ENCODE measurements around the gene ALDH3B1.

Gene ALDH3B1

DNA sequence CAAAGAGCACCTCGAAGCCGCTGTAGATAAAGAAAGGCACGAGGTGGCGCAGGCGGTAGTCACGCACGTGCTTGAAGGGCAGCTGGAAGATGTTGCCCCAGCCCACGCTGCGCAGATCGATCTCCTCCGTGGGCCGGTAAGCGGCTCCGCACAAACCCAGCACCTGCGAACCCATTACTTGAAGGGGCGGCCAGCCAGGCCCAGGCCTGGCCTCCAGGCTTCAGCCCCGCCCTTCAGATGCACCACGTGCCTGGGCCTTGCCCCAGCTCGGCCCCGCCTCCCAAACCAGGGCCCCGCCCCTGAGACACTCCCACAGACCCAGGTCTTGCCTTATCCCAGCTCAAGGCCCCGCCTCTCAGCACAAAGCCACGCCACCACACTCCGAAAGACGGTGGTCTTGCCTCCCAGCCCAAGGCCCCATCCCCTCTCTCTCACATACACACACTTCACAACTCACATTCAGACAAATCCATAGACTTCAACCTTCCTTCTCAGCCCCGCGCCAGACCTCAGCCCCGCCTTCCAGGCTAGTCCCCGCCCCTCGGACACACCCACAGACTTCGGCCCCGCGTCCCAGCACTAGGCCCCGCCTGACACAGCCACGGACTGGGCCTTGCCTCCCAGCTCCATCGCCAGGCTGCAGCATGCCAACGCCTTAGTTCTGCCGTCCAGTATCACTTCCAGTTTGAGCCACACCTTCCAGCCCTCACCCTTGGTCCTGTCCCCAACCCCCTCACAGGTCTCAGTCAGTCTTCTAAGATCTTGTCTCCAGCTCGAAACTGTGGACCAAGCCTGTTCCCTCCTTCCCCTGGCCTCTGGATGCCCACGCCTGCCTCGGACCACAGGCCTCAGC is 13.3 kb upstream of the ALDH3B1 start:
- peak in 1 of 2 donors; percentile 9 for DNase-seq (ENCODE audit: low read depth in 2 of 2)

DNA sequence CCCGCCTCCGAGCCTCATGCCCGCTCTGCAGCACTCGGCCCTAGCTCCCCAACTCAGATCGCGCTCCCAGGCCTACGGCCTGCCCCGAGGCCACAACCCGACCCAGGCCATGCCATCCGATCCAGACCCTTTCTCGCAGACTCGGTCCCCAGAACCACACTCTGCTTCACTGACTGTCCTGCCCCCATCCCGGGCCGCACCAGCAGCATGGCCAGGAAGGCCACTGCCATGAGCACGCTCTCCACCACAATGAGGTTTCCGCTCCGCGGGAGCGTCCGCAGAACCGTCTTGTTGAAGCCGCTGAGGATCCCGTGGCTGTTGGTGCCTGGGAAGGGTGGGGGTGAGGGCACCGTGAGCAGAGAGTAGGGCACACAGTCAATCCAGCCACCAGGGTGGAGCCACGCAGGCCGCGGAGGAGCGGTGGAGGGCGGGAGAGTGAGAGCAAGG is 12.6 kb upstream of the ALDH3B1 start:
- no peak for DNase-seq (ENCODE audit: low read depth in 2 of 2)

DNA sequence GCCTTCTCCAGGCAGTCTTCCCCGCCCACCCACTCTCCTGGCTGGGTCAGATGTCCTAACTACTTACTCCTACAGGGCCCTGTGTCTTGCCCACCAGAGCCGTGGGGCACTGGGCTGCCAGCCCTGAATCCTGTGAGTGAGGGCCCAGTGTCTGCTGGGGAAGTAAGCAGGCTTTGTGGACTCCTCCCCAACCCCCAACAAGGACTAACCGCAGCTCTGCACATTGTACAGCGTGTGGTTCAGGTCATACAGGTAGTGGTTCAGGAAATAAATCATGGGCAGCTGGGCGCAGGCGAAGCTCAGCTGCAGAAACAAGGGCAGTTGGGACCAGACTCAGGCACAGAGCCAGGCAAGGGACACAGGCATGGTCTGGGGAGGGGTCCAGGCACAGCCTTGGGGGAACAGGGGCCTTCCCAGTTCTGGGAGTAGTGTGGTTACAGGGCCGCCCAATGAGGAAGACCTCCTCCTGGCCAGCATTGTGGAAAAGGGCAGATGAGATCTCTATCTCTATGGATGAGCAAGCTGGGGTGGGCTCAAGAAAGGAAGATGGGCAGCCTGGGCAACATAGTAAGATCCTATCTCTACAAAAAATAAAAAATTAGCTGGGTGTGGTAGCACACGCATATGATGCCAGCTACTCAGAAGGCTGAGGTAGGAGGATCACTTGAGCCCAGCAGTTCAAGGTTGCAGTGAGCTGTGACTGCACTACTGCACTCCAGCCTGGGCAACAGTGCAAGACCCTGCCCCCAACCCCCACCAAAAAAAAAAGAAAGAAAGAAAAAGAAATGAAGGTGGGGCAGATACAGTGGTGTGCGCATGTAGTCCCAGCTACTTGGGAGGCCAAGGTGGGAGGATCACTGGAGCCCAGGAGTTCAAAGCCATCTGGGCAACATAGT is 11.7 kb upstream of the ALDH3B1 start:
- DNase-seq (ENCODE audit: low read depth in 2 of 2), result no peak

DNA sequence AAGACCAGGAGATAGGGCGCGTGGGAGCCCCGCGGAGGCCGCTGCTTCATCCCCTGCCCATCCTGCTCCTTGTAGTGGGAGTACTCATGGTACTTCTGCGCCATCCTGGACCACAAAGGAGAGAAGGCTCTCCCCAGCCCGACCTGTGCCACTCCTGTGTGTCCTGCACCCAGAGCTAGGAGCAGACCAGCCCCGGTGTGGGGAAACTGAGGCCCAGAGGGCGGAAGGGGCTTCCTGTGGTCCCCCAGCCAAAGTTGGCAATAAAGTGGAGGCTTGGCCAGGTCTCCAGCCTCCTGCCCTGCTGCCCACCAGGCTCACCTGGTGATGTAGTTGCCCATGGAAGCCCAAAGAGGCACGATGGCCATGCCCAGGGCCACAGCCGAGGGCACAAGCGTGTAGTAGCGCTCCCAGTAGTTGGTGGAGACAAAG is 10.9 kb upstream of the ALDH3B1 start:
- no peak for DNase-seq (ENCODE audit: low read depth in 2 of 2)

DNA sequence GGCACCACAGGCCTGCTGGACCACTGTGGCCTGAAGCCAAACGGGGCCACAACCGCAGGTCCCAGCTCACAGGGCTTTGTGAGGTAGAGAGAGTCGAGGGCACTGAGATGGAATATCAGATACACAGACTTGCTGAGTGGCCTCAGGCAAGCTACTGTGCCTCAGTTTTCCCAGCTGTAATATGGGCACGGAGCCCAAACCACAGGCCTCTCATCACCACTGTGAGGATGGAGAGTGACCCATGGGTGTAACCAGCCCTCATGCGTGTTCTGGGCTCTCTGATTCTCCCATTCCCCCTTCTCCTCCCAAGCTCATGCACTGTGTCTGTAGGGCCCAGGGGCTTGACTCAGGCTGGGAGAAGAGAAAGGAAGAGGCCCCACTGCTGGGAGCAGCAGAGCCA is 10.4 kb upstream of the ALDH3B1 start:
- DNase-seq (ENCODE audit: low read depth in 2 of 2), result no peak

DNA sequence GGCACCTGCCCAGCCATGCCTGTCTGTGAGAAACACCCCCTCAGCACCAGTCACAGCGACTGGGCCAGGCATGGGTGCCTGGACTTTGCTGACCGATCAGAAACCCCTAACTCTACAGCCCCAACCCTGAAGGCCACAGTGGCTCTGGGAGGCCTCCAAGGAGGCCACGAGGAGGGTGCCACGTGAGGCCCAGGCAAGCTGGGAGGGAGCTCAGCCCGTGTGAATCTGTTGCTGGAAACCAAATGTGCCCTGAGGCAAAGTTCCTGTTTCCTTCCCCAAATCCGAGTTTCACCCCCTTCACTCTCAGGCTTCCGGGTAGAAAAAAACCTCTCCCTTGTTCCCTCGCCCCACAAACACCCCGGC is 7.6 kb upstream of the ALDH3B1 start:
- no peak for DNase-seq (ENCODE audit: low read depth in 2 of 2)

DNA sequence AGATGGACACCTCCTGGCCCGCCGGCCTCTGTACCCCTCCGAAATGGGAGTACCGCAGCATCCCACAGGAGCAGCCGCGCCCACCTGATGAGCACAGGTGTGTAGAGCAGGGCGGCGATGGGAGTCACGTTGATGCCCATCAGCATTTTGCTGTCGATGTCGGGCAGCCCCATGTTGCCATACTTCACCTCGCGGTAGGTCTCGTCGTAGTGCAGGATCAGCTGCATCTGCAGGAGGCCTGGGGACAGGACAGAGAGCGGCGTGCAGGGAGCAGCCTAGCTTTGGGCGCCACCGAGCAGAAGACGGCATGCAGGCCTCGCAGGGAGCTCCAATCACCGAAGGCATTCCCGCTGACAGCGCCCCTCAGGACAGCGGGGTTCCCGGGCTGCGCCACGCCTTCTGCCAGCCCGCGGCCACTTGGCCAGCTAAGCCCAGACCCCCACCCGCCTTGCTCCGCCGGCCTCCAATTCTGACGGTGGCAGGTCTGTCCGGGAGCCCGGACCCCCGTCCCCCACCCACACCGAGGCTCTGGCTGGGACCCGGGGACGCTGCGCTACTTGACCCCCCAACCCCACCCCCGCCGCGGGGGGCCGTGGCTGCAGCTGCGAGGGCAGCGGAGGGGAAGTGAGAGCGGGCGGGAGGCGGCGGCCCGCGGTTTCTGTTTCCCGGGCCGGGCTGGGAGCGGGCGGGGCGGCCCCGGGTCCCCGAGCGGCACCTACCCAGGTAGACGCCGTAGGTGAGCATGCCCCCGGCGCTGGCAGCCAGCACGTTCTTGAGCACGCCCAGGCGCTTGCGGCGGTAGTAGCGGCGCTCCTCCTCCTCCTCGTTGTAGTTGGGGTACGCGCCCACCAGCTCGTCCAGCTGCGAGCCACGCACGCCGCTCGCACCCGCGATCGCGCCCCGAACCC is 6.9 kb upstream of the ALDH3B1 start:
- peak; percentile 11 to 16 for DNase-seq (ENCODE audit: low read depth in 2 of 2)

DNA sequence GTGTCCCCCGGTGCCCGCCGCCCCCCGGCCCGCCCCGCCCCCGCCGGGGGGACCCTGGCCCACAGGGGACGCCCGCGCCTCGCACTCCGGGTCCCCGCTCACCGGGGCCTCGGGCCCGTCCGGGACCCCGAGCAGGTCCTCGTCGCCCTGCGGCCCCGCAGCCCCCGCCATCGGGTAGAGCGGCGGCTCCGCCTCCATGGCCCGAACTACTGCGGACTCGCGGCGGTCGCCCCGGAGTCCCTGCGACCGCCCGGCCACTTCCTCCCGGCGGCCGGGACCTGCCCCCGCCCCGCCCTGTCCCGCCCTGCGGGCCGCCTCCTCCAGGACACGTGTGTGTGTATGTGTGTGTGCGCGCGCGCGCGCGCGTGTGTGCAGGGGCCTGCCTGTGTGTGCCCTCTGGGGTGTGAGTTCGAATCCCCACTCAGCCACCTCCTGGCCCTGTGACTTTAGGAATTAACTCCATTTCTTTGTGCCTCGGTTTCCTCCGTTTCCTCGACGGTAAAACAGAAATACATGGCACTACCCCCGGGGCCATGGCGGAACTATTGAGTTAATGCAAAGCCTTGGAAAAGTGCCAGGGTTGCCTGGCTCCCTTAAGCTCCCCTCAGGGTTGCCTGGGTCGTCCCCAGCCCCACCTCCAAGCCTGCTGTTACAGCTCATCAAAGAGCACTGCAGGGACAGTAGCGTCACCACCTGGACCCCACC is 6.1 kb upstream of the ALDH3B1 start, which contains the start of gene UNC93B1:
Gene UNC93B1, minus strand, starts transcription at position 252 of the 705 bp plus-strand sequence. Its CDS starts 54 bp downstream, at position 198.
- DNase-seq (ENCODE audit: low read depth in 2 of 2), result peak; percentile 41 to 60

DNA sequence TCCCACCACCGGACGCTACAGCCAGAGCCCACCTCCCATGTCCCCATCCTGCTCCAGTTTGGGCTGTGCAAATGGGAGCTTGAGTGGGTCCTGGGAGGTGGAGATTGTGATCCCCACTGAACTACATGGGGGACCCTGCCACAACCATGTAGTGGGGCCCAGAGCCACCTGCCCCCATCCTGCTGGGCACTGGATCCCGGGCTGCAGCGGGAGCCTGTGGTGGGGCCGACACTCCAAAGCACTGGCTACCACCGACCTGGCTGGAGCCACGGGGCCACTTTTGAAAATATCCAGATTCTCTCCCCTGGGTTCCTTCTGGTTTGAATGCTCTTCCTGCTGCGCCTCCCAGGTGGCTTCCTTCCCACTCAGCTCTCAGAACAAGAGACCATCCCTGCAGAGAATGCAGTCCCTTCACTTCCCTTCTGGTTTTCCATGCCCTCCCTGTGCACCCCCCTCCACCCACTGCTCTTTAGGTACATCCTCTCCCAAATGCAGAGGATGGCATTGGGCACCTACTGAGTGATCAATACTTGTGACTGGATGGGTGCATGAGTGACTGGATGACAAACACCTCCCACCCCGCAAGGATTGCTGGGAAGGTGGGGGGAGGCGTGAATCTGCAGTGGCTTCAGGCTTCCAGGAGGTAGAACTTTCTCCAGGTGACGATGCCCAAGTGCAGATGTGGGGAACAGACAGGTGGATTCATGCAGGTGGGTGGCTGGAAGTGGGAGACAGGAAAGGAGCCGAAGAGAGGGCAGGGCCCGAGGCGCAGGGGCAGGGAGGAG is 5.4 kb upstream of the ALDH3B1 start:
- no peak for DNase-seq (ENCODE audit: low read depth in 2 of 2)

DNA sequence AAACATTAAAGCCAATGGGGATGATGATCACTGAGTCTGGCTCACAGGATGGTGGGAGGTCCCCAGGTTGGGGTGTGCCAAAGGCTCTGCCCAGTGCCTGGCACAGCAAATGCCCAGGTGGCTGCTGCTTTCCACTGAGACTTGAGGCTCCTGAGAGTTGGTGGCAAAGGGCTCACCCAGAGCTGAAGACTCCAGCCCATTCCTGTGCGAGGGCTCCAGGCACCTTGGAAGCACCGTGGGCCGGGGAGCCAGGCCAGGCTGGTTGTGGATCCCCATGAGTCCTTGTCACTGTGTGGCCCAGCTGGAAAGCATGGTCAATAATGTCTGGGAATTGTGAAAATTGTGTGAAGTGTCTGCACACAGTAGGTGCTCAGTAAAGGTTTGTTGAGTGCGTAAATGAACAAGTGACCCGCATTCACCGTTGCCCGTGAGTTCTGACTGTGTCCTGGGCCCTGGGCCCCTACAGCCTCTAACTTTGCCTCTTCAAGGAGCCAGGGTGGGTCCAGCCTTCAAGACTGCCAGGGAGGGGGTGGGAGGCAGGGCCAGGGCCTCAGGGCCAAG is 3.4 kb upstream of the ALDH3B1 start:
- no peak for DNase-seq (ENCODE audit: low read depth in 2 of 2)

DNA sequence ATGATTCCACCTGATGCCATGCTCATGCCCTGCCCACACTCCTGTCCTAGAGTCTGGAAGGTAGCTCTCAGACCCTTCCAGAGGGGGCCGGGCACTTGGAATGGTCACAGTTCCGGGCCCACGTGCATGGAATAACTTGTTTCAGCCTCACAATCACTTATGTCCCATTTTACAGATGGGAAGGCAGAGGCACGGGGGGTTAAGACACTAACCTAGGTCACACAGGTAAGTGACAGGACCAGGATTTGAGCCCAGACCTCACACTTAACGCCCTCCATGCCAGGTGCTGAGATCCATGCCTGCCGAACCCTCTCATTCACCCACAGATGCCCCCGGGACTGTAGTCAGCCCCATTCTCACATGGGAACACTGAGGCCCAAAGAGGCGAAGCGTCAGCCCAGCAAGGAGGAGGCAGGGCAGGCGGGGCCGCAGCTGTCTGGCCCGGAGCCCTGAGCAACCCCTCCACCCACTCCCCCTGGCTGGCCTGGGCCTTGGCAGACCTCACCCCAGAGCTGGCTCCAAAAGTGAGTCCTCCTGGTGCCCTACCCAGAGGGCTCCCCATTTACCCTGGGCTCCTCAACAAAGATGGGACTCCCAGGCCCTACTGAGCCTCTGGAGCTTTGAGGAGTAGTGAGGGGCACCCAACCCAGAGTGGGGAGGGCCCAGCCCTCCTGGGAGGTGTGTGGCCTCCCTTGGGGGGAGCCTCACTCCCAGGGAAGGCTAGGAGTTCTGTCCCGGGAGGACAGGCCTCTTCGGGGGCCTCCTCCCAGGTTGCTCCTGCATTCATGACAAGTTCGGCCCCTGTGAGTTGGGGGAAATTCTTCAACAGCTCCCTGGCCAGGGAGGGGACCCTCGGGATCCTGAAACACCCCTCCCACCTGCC is 2.4 kb upstream of the ALDH3B1 start:
- DNase-seq (ENCODE audit: low read depth in 2 of 2), result no peak

DNA sequence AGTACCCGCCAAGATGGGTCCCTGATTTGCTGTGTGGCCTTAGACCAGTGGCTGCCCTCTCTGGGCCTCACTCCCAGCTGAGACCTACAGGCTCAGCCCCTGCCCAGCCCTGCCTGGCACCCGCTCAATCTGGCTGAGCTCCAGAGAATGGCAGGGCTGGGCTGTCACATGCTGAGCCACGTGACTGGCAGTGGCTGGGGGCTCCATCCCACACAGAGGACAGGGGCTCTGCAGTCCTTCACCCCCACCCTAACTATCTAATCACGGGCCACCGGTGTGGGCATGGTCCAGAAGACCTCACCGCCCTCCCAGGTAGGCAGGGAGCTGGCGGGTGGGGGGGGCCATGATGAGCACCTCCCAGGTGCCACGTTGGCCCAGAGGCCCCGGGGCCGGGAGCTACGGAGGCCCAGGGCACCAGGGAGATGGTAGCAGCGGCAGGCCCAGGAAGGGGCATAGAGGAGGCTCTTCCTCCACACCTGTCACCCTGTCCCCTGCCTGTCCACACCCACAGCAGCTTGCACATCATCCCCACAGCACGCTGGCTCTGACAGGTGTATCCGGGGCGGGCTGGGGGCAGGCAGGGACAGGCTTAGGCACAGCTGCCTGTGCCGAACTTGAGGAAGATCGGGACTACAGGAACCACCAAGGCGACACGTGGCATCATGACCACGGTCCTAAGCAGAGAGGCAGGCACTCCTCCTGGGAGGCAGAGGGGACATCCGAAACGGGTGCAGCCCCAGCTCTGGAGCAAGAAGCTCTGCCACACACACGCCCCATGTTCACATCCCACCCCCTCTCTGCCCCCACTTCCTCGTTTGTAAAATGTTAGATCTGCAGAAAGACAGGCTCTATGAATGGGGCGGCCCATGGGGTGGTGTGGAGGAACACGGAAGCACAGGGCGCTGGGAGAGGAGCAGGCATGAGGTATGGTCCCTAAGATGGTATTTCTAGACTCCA is 1.5 kb upstream of the ALDH3B1 start:
- no peak for DNase-seq (ENCODE audit: low read depth in 2 of 2)

DNA sequence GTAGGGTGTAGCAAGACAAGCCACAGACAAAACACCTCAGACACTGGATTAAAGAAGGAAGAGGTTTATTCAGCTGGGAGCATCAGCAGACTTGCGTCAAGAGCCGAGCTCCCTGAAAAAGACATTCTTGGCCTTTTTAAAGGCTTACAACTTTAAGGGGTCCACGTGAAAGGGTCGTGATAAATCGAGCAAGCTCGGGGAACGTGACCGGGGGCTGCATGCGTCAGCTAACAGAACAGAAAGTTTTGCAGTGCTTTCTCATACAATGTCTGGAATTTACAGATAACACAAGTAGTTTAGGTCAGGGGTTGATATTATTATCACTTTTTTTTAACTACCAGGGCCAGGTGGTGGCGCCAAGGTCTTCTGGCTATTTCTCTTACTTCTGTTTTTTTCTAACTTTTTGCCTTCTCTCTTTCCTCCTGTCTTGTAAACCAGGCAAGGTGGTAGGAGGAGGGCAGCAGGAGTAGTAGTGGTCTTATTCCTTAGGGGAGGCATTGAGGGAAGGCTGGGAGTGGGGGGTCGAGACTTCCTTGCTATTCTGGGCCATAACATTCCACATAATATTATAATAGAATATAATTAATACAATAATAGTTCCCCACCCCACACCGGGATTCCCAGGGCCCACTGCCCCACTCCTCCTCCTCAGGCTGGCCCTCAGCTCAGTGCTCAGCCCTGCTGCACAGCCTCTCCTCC is 587 bp upstream of the ALDH3B1 start:
- DNase-seq (ENCODE audit: low read depth in 2 of 2), result no peak

DNA sequence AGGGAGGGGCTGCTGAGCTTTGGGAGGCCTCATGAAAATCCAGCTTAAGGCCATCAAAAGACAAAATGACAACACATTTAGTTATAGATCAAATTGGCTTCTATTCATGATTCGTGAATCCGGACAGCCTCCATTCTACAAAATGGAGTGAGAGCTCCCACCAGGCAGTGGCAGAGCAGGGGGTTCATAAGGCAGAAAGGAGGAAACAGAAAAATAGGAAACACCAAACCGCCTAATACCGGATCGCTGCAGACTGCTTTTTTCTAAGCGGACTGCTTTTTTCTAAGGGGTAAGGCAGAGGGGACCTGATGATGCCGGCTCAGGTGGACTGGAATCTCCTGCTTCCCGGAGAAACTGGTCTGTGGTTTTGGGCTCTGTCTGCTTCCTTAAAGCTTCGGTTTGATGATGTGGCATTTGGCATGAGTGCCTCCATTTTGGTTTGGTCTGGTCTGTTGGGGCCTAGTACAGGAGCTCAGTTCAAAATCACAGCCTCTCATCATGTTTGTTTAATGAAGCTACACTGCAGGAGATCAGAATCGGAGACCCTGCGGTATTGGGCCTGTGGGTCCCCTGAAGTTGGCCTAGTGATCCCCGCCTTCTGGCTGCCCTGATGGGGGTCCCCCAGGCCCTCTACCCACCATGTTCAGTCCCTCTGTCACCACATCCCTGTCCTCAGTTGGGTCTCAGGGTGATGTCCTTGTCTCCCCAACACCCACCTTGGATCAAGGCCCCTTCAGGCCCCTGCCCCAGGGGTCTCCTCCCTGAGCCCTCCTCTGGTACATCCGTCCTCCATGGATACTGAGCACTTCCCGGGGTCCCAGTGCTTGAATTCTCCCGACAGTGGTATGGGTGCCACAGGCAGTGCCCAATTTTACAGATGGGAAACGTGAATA is 1.2 kb downstream of the ALDH3B1 start:
- no peak for DNase-seq (ENCODE audit: low read depth in 2 of 2)

DNA sequence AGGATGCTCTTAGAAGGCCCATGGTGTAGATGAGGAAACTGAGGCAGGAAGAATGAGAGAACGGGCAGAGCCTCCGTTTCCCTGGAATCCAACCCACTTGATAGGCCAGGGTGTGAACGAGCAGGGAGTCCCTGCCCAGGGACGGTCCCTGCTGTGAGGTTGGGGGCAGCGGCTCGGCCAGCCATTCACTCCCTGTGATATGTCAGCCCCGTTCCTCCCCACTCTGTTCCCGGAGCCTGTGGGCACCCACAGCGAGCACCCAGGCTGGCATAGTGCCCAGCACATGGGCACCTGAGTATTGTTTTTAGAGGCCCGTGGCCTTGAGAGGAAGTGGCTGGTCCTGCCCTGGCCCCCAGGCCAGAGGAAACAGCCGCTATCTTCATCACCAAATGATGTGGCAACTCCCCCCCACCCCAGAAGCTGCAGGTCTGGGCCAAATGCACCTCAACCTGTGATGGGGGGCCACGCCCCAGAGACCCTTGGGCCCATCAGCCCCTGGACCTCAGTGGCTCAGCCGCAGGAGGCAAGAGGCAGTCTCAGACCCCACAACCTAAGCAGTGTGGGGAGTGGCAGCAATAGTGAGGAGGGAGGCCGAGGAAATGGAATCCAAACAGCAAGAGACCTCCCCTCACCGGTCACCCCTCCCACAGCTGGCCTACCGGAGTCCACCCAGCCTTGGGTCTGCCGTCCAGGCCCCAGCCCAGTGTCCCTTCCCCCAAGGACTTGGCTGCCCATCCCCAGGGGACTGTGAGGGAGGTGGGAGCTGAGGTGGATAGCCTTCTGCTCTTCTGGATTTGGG is 2.1 kb downstream of the ALDH3B1 start:
- no peak for DNase-seq (ENCODE audit: low read depth in 2 of 2)
